Esophagus muscularis mucosa (tissue), 4 donors: Measurements from ENCODE around the gene DSC1. TPM values are rescaled to one million over a fixed set of nuclear protein-coding genes. Genes with fewer than 3 reads are reported as not detected.

Source experiments
- DNase-seq: peaks from one replicate; pipeline ENCODE4 v3.0.0-alpha.2; 2017; ENCODE audit errors: extremely low spot score
- H3K27ac ChIP-seq, 4 donors: fragments of 200-600 bp; sonication (generic); replicated peaks in 1 of 4; 1 replicate in 3 of 4; 2 replicates in 1 of 4; pipeline ENCODE4 v1.5.1; 2016 to 2019; ENCODE audit warnings: mild to moderate bottlenecking in 1 of 4
- H3K27me3 ChIP-seq, 4 donors: fragments of 200-600 bp; sonication (generic); one replicate each; pipeline versions ENCODE4 v1.5.1 to v1.6.0; 2016 to 2019
- H3K36me3 ChIP-seq, 4 donors: fragments of 200-600 bp; sonication (generic); one replicate each; pipeline ENCODE4 v1.5.1; 2016 to 2019
- H3K4me1 ChIP-seq, 4 donors: fragments of 200-600 bp; sonication (generic); one replicate each; pipeline ENCODE4 v1.5.1; 2016 to 2019
- H3K4me3 ChIP-seq, 4 donors: fragments of 200-600 bp; sonication (generic); 1 replicate in 2 of 4; 2 replicates in 2 of 4; pipeline ENCODE4 v1.5.1; 2016 to 2019; ENCODE audit warnings: mild to moderate bottlenecking in 4 of 4, moderate library complexity in 1 of 4
- H3K9me3 ChIP-seq, 4 donors: fragments of 200-600 bp; sonication (generic); 1 replicate in 3 of 4; 2 replicates in 1 of 4; pipeline ENCODE4 v1.5.1; 2016 to 2019
- EP300 ChIP-seq: sonication (generic); formaldehyde crosslinking; IDR thresholded peaks from one replicate; pipeline ENCODE4 v1.6.1; 2017; ENCODE audit warnings: antibody characterized with exemption
- POLR2A ChIP-seq: fragments of 450-650 bp; IDR thresholded peaks from one replicate; pipeline ENCODE4 v1.6.1; 2017; ENCODE audit warnings: antibody characterized with exemption, moderate library complexity, mild to moderate bottlenecking, low read depth
- POLR2AphosphoS5 ChIP-seq, 2 donors: sonication (generic); formaldehyde crosslinking; IDR thresholded peaks; one replicate each; pipeline ENCODE4 v1.6.1; 2017; ENCODE audit warnings: antibody characterized with exemption in 2 of 2
- WGBS: methylation state at CpG from one replicate; pipeline ENCODE4 v1.1.5; 2018; 5-methylcytosine and 5-hydroxymethylcytosine counted together
- intact Hi-C: fragments of 100-400 bp; cut with DNase I; formaldehyde crosslinking; loops from one replicate; pipeline ENCODE4 v1.15.1; 2023
- total RNA-seq, 4 donors: library from RNA; depleted of rRNA; stranded (reverse); fragments of >200 nt; gene quantifications; one replicate each; pipeline versions ENCODE4 v1.1.0 to v1.2.1, GENCODE V29; 2016
- TF ChIP-seq, protein P1 (sequence below), 3 experiments: fragments of 200-600 bp in 2 of 3; fragments of 450-650 bp in 1 of 3; sonication (generic) in 2 of 3; IDR thresholded peaks; one replicate each; pipeline ENCODE4 v1.5.1; 2017 to 2019; ENCODE audit warnings: antibody characterized with exemption in 3 of 3, mild to moderate bottlenecking in 2 of 3, moderate library complexity in 1 of 3

The DSC1 gene, protein sequence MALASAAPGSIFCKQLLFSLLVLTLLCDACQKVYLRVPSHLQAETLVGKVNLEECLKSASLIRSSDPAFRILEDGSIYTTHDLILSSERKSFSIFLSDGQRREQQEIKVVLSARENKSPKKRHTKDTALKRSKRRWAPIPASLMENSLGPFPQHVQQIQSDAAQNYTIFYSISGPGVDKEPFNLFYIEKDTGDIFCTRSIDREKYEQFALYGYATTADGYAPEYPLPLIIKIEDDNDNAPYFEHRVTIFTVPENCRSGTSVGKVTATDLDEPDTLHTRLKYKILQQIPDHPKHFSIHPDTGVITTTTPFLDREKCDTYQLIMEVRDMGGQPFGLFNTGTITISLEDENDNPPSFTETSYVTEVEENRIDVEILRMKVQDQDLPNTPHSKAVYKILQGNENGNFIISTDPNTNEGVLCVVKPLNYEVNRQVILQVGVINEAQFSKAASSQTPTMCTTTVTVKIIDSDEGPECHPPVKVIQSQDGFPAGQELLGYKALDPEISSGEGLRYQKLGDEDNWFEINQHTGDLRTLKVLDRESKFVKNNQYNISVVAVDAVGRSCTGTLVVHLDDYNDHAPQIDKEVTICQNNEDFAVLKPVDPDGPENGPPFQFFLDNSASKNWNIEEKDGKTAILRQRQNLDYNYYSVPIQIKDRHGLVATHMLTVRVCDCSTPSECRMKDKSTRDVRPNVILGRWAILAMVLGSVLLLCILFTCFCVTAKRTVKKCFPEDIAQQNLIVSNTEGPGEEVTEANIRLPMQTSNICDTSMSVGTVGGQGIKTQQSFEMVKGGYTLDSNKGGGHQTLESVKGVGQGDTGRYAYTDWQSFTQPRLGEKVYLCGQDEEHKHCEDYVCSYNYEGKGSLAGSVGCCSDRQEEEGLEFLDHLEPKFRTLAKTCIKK
- not detected for total RNA-seq

DNA sequence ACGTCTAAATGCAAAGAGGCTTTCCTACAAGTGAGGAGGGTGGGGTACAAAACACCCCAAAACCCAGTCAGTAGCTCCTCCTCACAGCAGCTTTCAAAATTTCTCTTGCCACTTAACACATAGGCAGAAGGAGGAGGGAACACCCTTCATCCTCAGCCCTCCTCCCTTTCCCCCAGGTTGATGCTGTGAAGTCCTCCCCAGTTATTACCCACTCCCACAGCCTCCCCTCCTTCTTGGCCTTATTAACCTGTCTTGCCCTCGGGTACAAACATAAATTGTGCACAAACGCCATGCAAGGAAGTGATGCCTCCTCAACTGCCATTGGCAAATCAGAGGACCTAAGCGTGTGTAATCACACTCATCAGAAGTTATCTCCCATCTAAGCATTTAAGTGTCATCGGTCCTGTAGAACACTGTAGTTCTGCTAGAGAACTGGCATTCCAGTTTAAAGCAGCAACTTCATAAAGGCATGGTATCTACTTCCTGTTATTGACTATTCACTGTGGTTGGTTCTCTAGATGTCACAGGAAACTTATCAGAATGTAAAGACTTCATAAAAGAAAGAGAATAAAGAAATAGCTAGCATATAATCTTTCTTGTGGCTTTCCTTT lies at the start of gene DSC1:
DSC1 (minus strand) TSS at position 32 of the 611 bp plus-strand sequence. CDS start 262 bp downstream, outside the sequence.
- Histone ChIP-seq H3K27me3 (no peaks in the 10 kb centered on the region), H3K4me1 (no peaks in the 10 kb centered on the region), H3K27ac (no peak within 1 kb of the TSS), H3K9me3 (no peaks in the 10 kb centered on the region), H3K36me3 (no peaks in the 10 kb centered on the region), H3K4me3 (no peak within 1 kb of the TSS)
- no peak for DNase-seq
- no peak for TF ChIP-seq EP300
- no peak for TF ChIP-seq POLR2A
- TF ChIP-seq, protein P1, sequence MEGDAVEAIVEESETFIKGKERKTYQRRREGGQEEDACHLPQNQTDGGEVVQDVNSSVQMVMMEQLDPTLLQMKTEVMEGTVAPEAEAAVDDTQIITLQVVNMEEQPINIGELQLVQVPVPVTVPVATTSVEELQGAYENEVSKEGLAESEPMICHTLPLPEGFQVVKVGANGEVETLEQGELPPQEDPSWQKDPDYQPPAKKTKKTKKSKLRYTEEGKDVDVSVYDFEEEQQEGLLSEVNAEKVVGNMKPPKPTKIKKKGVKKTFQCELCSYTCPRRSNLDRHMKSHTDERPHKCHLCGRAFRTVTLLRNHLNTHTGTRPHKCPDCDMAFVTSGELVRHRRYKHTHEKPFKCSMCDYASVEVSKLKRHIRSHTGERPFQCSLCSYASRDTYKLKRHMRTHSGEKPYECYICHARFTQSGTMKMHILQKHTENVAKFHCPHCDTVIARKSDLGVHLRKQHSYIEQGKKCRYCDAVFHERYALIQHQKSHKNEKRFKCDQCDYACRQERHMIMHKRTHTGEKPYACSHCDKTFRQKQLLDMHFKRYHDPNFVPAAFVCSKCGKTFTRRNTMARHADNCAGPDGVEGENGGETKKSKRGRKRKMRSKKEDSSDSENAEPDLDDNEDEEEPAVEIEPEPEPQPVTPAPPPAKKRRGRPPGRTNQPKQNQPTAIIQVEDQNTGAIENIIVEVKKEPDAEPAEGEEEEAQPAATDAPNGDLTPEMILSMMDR (IDR thresholded peaks at IDR 0.05) = no peak
- no peak for TF ChIP-seq POLR2AphosphoS5 (IDR thresholded peaks at IDR 0.05)
- intact Hi-C loops = no loop called here
- 80% methylated on average over 5 of the region's 5 CpGs for WGBS

DNA sequence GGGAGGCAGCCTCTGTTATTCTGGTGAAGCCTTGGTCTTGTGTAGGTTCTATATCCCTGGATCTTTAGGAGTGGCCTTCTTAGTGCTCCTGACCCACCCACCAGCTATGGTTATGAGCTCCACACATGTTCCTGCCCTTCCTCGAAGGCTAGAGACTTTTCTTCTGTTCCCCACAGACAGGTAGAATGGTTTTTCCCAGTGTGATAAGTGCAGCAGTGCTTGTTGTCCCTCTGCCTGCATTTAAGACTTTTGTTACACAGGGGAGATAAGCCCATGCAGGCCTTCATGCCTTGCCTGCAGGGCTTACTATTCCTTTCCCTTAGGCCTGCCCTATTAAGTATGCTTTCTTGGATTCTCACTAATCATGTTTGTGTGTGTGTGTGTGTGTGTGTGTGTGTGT lies 48.4 kb upstream of the DSC1 start:
- peaks cover 0 to 10% (median 0%) of the 10 kb centered on the region in 4 donors for H3K9me3 ChIP-seq
- WGBS = 90% methylated on average over 1 of the region's 1 CpG
- no peaks in the 10 kb centered on the region for H3K4me1 ChIP-seq
- TF ChIP-seq EP300 (no peak), POLR2A (no peak), POLR2AphosphoS5 (IDR thresholded peaks at IDR 0.05) (no peak)
- TF ChIP-seq, protein P1 (IDR thresholded peaks at IDR 0.05) = no peak
- intact Hi-C loops = no loop called here
- no peak overlapping the region for H3K4me3 ChIP-seq
- no peaks in the 10 kb centered on the region for H3K27me3 ChIP-seq
- H3K36me3 ChIP-seq = no peaks in the 10 kb centered on the region
- no peak overlapping the region for H3K27ac ChIP-seq
- no peak for DNase-seq

DNA sequence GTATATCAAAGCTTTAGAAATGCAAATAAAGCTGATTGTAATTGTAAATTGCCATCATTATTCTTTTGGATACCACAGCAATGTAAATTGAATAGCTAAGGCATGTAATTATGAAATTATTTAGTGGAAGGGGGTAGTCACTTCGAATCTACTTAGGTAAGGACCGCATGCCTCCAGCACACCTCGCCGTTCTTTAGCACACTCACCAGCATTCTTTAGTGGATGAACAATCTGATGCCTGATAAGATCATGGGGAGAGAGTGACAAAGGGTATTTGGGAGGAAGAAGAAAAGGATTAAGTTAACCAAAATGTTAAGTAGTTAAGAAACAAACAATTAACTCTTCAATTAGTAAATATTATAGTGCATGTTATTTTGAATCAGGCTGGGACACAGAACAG lies 46.4 kb upstream of the DSC1 start:
- no peak overlapping the region for H3K4me3 ChIP-seq
- no peak for DNase-seq
- H3K27me3 ChIP-seq = no peaks in the 10 kb centered on the region
- intact Hi-C loops = no loop called here
- H3K27ac ChIP-seq = no peak overlapping the region
- no peaks in the 10 kb centered on the region for H3K4me1 ChIP-seq
- H3K9me3 ChIP-seq = no peaks in the 10 kb centered on the region
- WGBS = 71% methylated on average over 4 of the region's 4 CpGs
- H3K36me3 ChIP-seq = no peaks in the 10 kb centered on the region
- TF ChIP-seq EP300 (no peak), POLR2A (no peak), POLR2AphosphoS5 (IDR thresholded peaks at IDR 0.05) (no peak)
- TF ChIP-seq, protein P1 (IDR thresholded peaks at IDR 0.05) = no peak

DNA sequence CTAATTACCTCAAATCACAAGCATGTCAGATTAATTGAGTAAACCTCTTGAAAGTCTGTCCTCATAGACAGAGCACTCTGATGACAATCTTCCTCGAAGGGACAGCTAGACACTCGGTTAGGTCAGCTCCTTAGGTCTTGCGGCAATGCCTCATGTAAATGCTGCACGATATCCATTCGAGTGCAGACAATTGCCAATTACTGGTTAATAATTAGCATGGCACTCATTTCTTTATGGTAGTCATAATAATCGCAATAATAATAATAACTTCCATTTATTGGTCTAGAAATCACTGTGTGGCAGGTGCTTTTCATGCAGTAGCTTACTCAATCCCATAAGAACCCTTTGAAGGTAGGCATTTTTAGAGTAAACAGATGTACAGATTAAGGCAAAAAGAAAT lies 44.7 kb upstream of the DSC1 start:
- TF ChIP-seq POLR2AphosphoS5 (IDR thresholded peaks at IDR 0.05) (no peak), POLR2A (no peak), EP300 (no peak)
- TF ChIP-seq, protein P1 (IDR thresholded peaks at IDR 0.05) = no peak
- H3K9me3 ChIP-seq = no peaks in the 10 kb centered on the region
- H3K4me1 ChIP-seq = no peaks in the 10 kb centered on the region
- no peak overlapping the region for H3K27ac ChIP-seq
- no peaks in the 10 kb centered on the region for H3K27me3 ChIP-seq
- H3K4me3 ChIP-seq = no peak overlapping the region
- H3K36me3 ChIP-seq = no peaks in the 10 kb centered on the region
- DNase-seq = no peak
- 94% methylated on average over 6 of the region's 6 CpGs for WGBS
- intact Hi-C loops = no loop called here
